IMR-90 (cell line): Measurements from ENCODE around the gene TRAF3IP1.

Source experiments
- BHLHE40 ChIP-seq: fragments of 150-350 bp; IDR thresholded peaks from 2 replicates; pipeline ENCODE4 v1.6.1; 2016; ENCODE audit warnings: mild to moderate bottlenecking, low read depth, low read length
- CEBPB ChIP-seq: IDR thresholded peaks from 2 replicates; pipeline ENCODE4 v1.6.1; 2012; ENCODE audit warnings: low read depth, low read length, improper control_type of control experiment
- CTCF ChIP-seq: conservative IDR thresholded peaks from 2 replicates; pipeline ENCODE4 v1.5.1; 2012; ENCODE audit warnings: mild to moderate bottlenecking, low read depth, low read length, improper control_type of control experiment
- MAFK ChIP-seq: IDR thresholded peaks from 2 replicates; pipeline ENCODE4 v1.6.1; 2012; ENCODE audit warnings: low read depth, low read length, improper control_type of control experiment
- MAZ ChIP-seq: IDR thresholded peaks from 2 replicates; pipeline ENCODE4 v1.6.1; 2012; ENCODE audit warnings: low read depth, mild to moderate bottlenecking, low read length, improper control_type of control experiment, moderate library complexity, borderline replicate concordance
- NFE2L2 ChIP-seq: fragments of 150-350 bp; IDR thresholded peaks from 2 replicates; pipeline ENCODE4 v1.6.1; 2016; ENCODE audit warnings: low read depth, mild to moderate bottlenecking, low read length
- POLR2A ChIP-seq: IDR thresholded peaks from 2 replicates; pipeline ENCODE4 v1.6.1; 2012; ENCODE audit warnings: mild to moderate bottlenecking, low read depth, low read length
- RAD21 ChIP-seq: IDR thresholded peaks from 2 replicates; pipeline ENCODE4 v1.6.1; 2012; ENCODE audit warnings: low read length, improper control_type of control experiment
- SMC3 ChIP-seq: fragments of 150-350 bp; IDR thresholded peaks from 2 replicates; pipeline ENCODE4 v1.6.1; 2016; ENCODE audit warnings: low read depth, mild to moderate bottlenecking, antibody characterized with exemption, low read length, moderate library complexity

GRCh38 chr2:238284802-238285515, 35.4 kb upstream of the TRAF3IP1 start:
- TF ChIP-seq POLR2A (no peak), CTCF (no peak), MAFK (no peak), RAD21 (no peak), MAZ (no peak), CEBPB (no peak), NFE2L2 (no peak), BHLHE40 (no peak), SMC3 (no peak)
